ENCODE results near the gene CRTAC1. TPM values are rescaled to one million over a fixed set of nuclear protein-coding genes. Genes with fewer than 3 reads are reported as not detected.
A peak's percentile ranks its signal among the peaks of the same experiment; 100 is the strongest.

Gene CRTAC1
- total and polyA plus RNA-seq, 2 donors (not counting 3 experiments of a cell fraction or from before 2014, with no cell fraction given): 1.4 to 3.0 TPM

GRCh38 chr10:97883092-97883485, 147.3 kb downstream of the CRTAC1 start:
- CTCF ChIA-PET: interaction anchor here (1.0 kb wide), 1 partner anchor 14 kb away, joined by 3 read pairs; no protein-coding TSS in a partner anchor
- intact Hi-C loops (cut with micrococcal nuclease) (loop anchor here (5.0 kb wide), 1 partner anchor 1371 kb away; the partner anchor contains the start of gene TLL2), dilution Hi-C loops (cut with MboI; ENCODE audit: extremely low pct_ligation_motif_present, low sequenced_read_pairs) (no loop called here)
- FAIRE-seq (no peak), DNase-seq (ENCODE audit: low read depth, low spot score) (no peak)
- Histone ChIP-seq H3K79me2 (ENCODE audit: control insufficient read depth, insufficient read depth, low read length) (no peaks in the 10 kb centered on the region), H4K20me1 (replicated peaks; ENCODE audit: control insufficient read depth, extremely low read depth, insufficient read depth, low read length) (no peaks in the 10 kb centered on the region), H3K27me3 (ENCODE audit: control insufficient read depth in 2 of 2, insufficient read depth in 2 of 2, low read length in 2 of 2) (no peaks in the 10 kb centered on the region), H2AFZ (ENCODE audit: low read depth, low read length) (no peak overlapping the region), H3K9me1 (replicated peaks; ENCODE audit: control insufficient read depth, extremely low read depth, insufficient read depth, low read length) (no peaks in the 10 kb centered on the region), H3K9me3 (replicated peaks; ENCODE audit: control insufficient read depth, insufficient read depth, low read length) (no peaks in the 10 kb centered on the region), H3K4me2 (ENCODE audit: insufficient read depth, low read length) (no peak overlapping the region), H3K36me3 (ENCODE audit: control insufficient read depth in 2 of 2, extremely low read depth in 1 of 2, insufficient read depth in 2 of 2, low read length in 2 of 2) (no peaks in the 10 kb centered on the region), H3K4me1 (ENCODE audit: control insufficient read depth, extremely low read depth, insufficient read depth, low read length) (peaks cover 9% of the 10 kb centered on the region), H3K9ac (replicated peaks; ENCODE audit: extremely low read depth, insufficient read depth, low read length) (no peak overlapping the region), H3K27ac (ENCODE audit: insufficient read depth, low read depth, low read length) (peak overlapping the region; percentile 26), H3K4me3 (replicated peaks in 1 of 3; ENCODE audit: insufficient read depth in 1 of 3, low read depth in 1 of 3, low read length in 3 of 3) (no peak overlapping the region)
- POLR2A ChIA-PET: no interaction called here
- no peak for TF ChIP-seq EZH2 (IDR thresholded peaks at IDR 0.05; ENCODE audit: borderline replicate concordance, low read depth, low read length, severe bottlenecking)
- no TSS peak for BruUV-seq (replicated peaks)

GRCh38 chr10:97882142-97883091, 148.0 kb downstream of the CRTAC1 start:
- DNase-seq (ENCODE audit: low read depth, low spot score): peak; percentile 83
- no TSS peak for BruUV-seq (replicated peaks)

More at GRCh38 chr10:97882142-97883091, 148.0 kb downstream of the CRTAC1 start:
- POLR2A ChIA-PET: no interaction called here
- intact Hi-C loops (cut with micrococcal nuclease): loop anchor here (5.0 kb wide), 1 partner anchor 1370 kb away; the partner anchor contains the start of gene TLL2
- H3K36me3 ChIP-seq (ENCODE audit: control insufficient read depth in 2 of 2, extremely low read depth in 1 of 2, insufficient read depth in 2 of 2, low read length in 2 of 2): no peaks in the 10 kb centered on the region
- no peaks in the 10 kb centered on the region for H3K9me3 ChIP-seq (replicated peaks; ENCODE audit: control insufficient read depth, insufficient read depth, low read length)
- no peaks in the 10 kb centered on the region for H3K27me3 ChIP-seq (ENCODE audit: control insufficient read depth in 2 of 2, insufficient read depth in 2 of 2, low read length in 2 of 2)
- no peaks in the 10 kb centered on the region for H3K79me2 ChIP-seq (ENCODE audit: control insufficient read depth, insufficient read depth, low read length)
- H3K9ac ChIP-seq (replicated peaks; ENCODE audit: extremely low read depth, insufficient read depth, low read length): no peak overlapping the region
- TF ChIP-seq POLR2AphosphoS5 (IDR thresholded peaks at IDR 0.05; ENCODE audit: insufficient read depth, low read depth, low read length) (peak; percentile 26), JUN (IDR thresholded peaks at IDR 0.05; ENCODE audit: borderline replicate concordance, insufficient read depth, insufficient read length, low read depth) (peak; percentile 64), POLR2A (IDR thresholded peaks at IDR 0.05; ENCODE audit: low read depth, low read length) (no peak), MYC (IDR thresholded peaks at IDR 0.05; ENCODE audit: low read depth, low read length) (no peak), CTCF (IDR thresholded peaks at IDR 0.05; ENCODE audit: extremely low read depth in 1 of 2, insufficient read depth in 1 of 2, low read depth in 1 of 2, low read length in 2 of 2) (no peak), GATA2 (IDR thresholded peaks at IDR 0.05; ENCODE audit: insufficient read depth, insufficient read length, low read depth, low read length) (peak; percentile 21), FOS (IDR thresholded peaks at IDR 0.05; ENCODE audit: borderline replicate concordance, insufficient read depth, low read length) (peak; percentile 94), MAX (IDR thresholded peaks at IDR 0.05; ENCODE audit: insufficient read depth, insufficient read length) (no peak), EZH2 (IDR thresholded peaks at IDR 0.05; ENCODE audit: borderline replicate concordance, low read depth, low read length, severe bottlenecking) (no peak)
- dilution Hi-C loops (cut with MboI; ENCODE audit: extremely low pct_ligation_motif_present, low sequenced_read_pairs): no loop called here
- H3K4me1 ChIP-seq (ENCODE audit: control insufficient read depth, extremely low read depth, insufficient read depth, low read length): peaks cover 9% of the 10 kb centered on the region
- H4K20me1 ChIP-seq (replicated peaks; ENCODE audit: control insufficient read depth, extremely low read depth, insufficient read depth, low read length): no peaks in the 10 kb centered on the region
- H2AFZ ChIP-seq (ENCODE audit: low read depth, low read length): no peak overlapping the region
- H3K4me3 ChIP-seq (replicated peaks in 1 of 3; ENCODE audit: insufficient read depth in 1 of 3, low read depth in 1 of 3, low read length in 3 of 3): no peak overlapping the region
- no peak overlapping the region for H3K4me2 ChIP-seq (ENCODE audit: insufficient read depth, low read length)
- H3K9me1 ChIP-seq (replicated peaks; ENCODE audit: control insufficient read depth, extremely low read depth, insufficient read depth, low read length): no peaks in the 10 kb centered on the region
- H3K27ac ChIP-seq (ENCODE audit: insufficient read depth, low read depth, low read length): peak overlapping the region; percentile 26
- FAIRE-seq: peak; percentile 83
- CTCF ChIA-PET: interaction anchor here (1.0 to 1.6 kb wide), 2 partner anchors 13 kb away, joined by 3 to 5 read pairs; no protein-coding TSS in a partner anchor
